ENCODE results near the gene PPP1R14B. TPM values are rescaled to one million over a fixed set of nuclear protein-coding genes. Genes with fewer than 3 reads are reported as not detected.

Gene PPP1R14B
- total RNA-seq, 4 donors from 2014 or later, result 34.2 to 103 (median 83.8) TPM

- no peaks in the 10 kb centered on the region for H3K9me3 ChIP-seq
- no peak for DNase-seq
- no peaks in the 10 kb centered on the region for H3K27me3 ChIP-seq
- TF ChIP-seq CTCF (IDR thresholded peaks at IDR 0.05), result no peak
- TF ChIP-seq POLR2A (IDR thresholded peaks at IDR 0.05), result no peak
- H3K27ac ChIP-seq, result no peak overlapping the region
- intact Hi-C loops (cut with DNase I), result no loop called here
- no peak overlapping the region for H3K4me3 ChIP-seq (replicated peaks in 1 of 3)
- peaks cover 18 to 26% of the 10 kb centered on the region in 2 donors for H3K4me1 ChIP-seq
- peaks cover 16% of the 10 kb centered on the region in 2 donors for H3K36me3 ChIP-seq
- WGBS, 2 donors, result 93 to 94% methylated on average over 26 to 32 of the region's 35 CpGs
Observed at GRCh38 chr11:64265176-64266160, 18.7 kb upstream of the PPP1R14B start.

GRCh38 chr11:64264371-64264852 is 17.7 kb upstream of the PPP1R14B start:
- no peaks in the 10 kb centered on the region for H3K9me3 ChIP-seq
- WGBS, 2 donors, result 93 to 96% methylated on average over 10 of the region's 10 CpGs
- peaks cover 18 to 26% of the 10 kb centered on the region in 2 donors for H3K4me1 ChIP-seq
- no peak for TF ChIP-seq CTCF (IDR thresholded peaks at IDR 0.05)
- TF ChIP-seq POLR2A (IDR thresholded peaks at IDR 0.05), result no peak
- H3K4me3 ChIP-seq (replicated peaks in 1 of 3), result no peak overlapping the region
- no peak overlapping the region for H3K27ac ChIP-seq
- intact Hi-C loops (cut with DNase I), result no loop called here
- DNase-seq, result no peak
- no peaks in the 10 kb centered on the region for H3K27me3 ChIP-seq
- H3K36me3 ChIP-seq, result peaks cover 16% of the 10 kb centered on the region in 2 donors

- Histone ChIP-seq H3K4me1 (peaks cover 17 to 22% of the 10 kb centered on the region in 2 donors), H3K4me3 (replicated peaks in 1 of 3) (no peak overlapping the region), H3K9me3 (no peaks in the 10 kb centered on the region), H3K27me3 (no peaks in the 10 kb centered on the region), H3K27ac (no peak overlapping the region), H3K36me3 (peaks cover 20% of the 10 kb centered on the region in 2 donors)
- DNase-seq, result no peak
- 98 to 100% methylated on average over 1 to 7 of the region's 8 CpGs for WGBS, 2 donors
- intact Hi-C loops (cut with DNase I), result no loop called here
- TF ChIP-seq POLR2A (IDR thresholded peaks at IDR 0.05) (no peak), CTCF (IDR thresholded peaks at IDR 0.05) (no peak)
Observed at GRCh38 chr11:64263947-64264317, 17.2 kb upstream of the PPP1R14B start.

GRCh38 chr11:64263021-64263946 is 16.5 kb upstream of the PPP1R14B start:
- WGBS, 2 donors, result 76 to 89% methylated on average over 17 to 19 of the region's 29 CpGs
- Histone ChIP-seq H3K9me3 (no peaks in the 10 kb centered on the region), H3K27me3 (no peaks in the 10 kb centered on the region), H3K4me1 (peaks cover 11 to 15% of the 10 kb centered on the region in 2 donors), H3K36me3 (peaks cover 26% of the 10 kb centered on the region in 2 donors), H3K4me3 (replicated peaks in 1 of 3) (no peak overlapping the region), H3K27ac (no peak overlapping the region)
- intact Hi-C loops (cut with DNase I), result no loop called here
- DNase-seq, result no peak
- TF ChIP-seq POLR2A (IDR thresholded peaks at IDR 0.05) (no peak), CTCF (IDR thresholded peaks at IDR 0.05) (no peak)

Measured in thyroid gland (tissue), 4 donors.